ENCODE measurements around the gene CNPY3. TPM values are rescaled to one million over a fixed set of nuclear protein-coding genes. Genes with fewer than 3 reads are reported as not detected.

The CNPY3 gene
- total and polyA plus RNA-seq, 2 of the 13 experiments (the other 11 are each of a cell fraction or from before 2014, with no cell fraction given) = 42.3 to 60.2 TPM

GRCh38 chr6:42928986-42929820 lies at the start of gene CNPY3 (continued):
- TF ChIP-seq ZNF256 (CRISPR knock-in tag; conservative IDR thresholded peaks at IDR 0.05) = peak; percentile 78
- TF ChIP-seq, protein P1, sequence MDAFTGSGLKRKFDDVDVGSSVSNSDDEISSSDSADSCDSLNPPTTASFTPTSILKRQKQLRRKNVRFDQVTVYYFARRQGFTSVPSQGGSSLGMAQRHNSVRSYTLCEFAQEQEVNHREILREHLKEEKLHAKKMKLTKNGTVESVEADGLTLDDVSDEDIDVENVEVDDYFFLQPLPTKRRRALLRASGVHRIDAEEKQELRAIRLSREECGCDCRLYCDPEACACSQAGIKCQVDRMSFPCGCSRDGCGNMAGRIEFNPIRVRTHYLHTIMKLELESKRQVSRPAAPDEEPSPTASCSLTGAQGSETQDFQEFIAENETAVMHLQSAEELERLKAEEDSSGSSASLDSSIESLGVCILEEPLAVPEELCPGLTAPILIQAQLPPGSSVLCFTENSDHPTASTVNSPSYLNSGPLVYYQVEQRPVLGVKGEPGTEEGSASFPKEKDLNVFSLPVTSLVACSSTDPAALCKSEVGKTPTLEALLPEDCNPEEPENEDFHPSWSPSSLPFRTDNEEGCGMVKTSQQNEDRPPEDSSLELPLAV (CRISPR knock-in tag; conservative IDR thresholded peaks at IDR 0.05; ENCODE audit: low read depth) = peak; percentile 95
- peak; percentile 100 for TF ChIP-seq SMYD3 (CRISPR knock-in tag; IDR thresholded peaks at IDR 0.05)
- TF ChIP-seq PRDM15 (CRISPR knock-in tag; IDR thresholded peaks at IDR 0.05) = peak; percentile 36; the same call in 1 of the 2 replicates
- peak; percentile 100 for TF ChIP-seq ARNT2 (CRISPR knock-in tag; IDR thresholded peaks at IDR 0.05; ENCODE audit: low read depth)
- TF ChIP-seq ZNF260 (CRISPR knock-in tag; IDR thresholded peaks at IDR 0.05; ENCODE audit: borderline replicate concordance, low read depth) = no peak
- peak; percentile 87; the same call in 1 of the 2 replicates for TF ChIP-seq ZBTB43 (CRISPR knock-in tag; conservative IDR thresholded peaks at IDR 0.05)
- TF ChIP-seq KDM1A (CRISPR knock-in tag; IDR thresholded peaks at IDR 0.05) = no peak
- TF ChIP-seq ZBTB1 (CRISPR knock-in tag; IDR thresholded peaks at IDR 0.05; ENCODE audit: borderline replicate concordance) = no peak; the same call in 1 of the 2 replicates
- 0 out of 2 replicates have a peak, but pooled peaks have one; percentile 21 for TF ChIP-seq SMAD9 (CRISPR knock-in tag; IDR thresholded peaks at IDR 0.05)
- peak; percentile 96 for TF ChIP-seq SIN3A (IDR thresholded peaks at IDR 0.05; ENCODE audit: borderline replicate concordance, low read depth, low read length)
- no peak for TF ChIP-seq ATF7 (IDR thresholded peaks at IDR 0.05)
- TF ChIP-seq ATF7 (CRISPR knock-in tag; IDR thresholded peaks at IDR 0.05) = peak; percentile 93
- no peak for TF ChIP-seq NR3C1 (CRISPR knock-in tag; IDR thresholded peaks at IDR 0.05)
- peak; percentile 22; the same call in 1 of the 2 replicates for TF ChIP-seq ZNF691 (CRISPR knock-in tag; IDR thresholded peaks at IDR 0.05; ENCODE audit: borderline replicate concordance, low read depth)
- TF ChIP-seq ZNF30 (CRISPR knock-in tag; IDR thresholded peaks at IDR 0.05) = peak; percentile 95
- peak; percentile 95 for TF ChIP-seq ETV5 (CRISPR knock-in tag; IDR thresholded peaks at IDR 0.05; ENCODE audit: borderline replicate concordance)
- peak; percentile 84 for TF ChIP-seq KMT2A (CRISPR knock-in tag; IDR thresholded peaks at IDR 0.05)
- no peak for TF ChIP-seq AKAP8 (CRISPR knock-in tag; IDR thresholded peaks at IDR 0.05)
- peak; percentile 100 for TF ChIP-seq ZNF230 (CRISPR knock-in tag; IDR thresholded peaks at IDR 0.05)
- TF ChIP-seq FOXO1 (CRISPR knock-in tag; IDR thresholded peaks at IDR 0.05) = peak; percentile 91
- TF ChIP-seq FOXP1 (IDR thresholded peaks at IDR 0.05) = no peak
- TF ChIP-seq FOXP1 (CRISPR knock-in tag; IDR thresholded peaks at IDR 0.05) = 0 out of 2 replicates have a peak, but pooled peaks have one; percentile 19
